Fibroblast of lung (primary cell): Measurements from ENCODE around the gene CUBN.

Source experiments
- EZH2 ChIP-seq: IDR thresholded peaks from 2 replicates; pipeline ENCODE4 v1.5.1; 2012; ENCODE audit warnings: low read length, control low read depth, mild to moderate bottlenecking; ENCODE audit errors: missing control alignments
- TF ChIP-seq, protein P1 (sequence below), 2 donors: IDR thresholded peaks in 1 of 2; conservative IDR thresholded peaks in 1 of 2; 1 replicate in 1 of 2; 2 replicates in 1 of 2; pipeline ENCODE4 v1.5.1; 2011 to 2012; ENCODE audit warnings: low read length in 2 of 2, control low read depth in 1 of 2, inconsistent platforms in 1 of 2, low read depth in 1 of 2, mild to moderate bottlenecking in 1 of 2

DNA sequence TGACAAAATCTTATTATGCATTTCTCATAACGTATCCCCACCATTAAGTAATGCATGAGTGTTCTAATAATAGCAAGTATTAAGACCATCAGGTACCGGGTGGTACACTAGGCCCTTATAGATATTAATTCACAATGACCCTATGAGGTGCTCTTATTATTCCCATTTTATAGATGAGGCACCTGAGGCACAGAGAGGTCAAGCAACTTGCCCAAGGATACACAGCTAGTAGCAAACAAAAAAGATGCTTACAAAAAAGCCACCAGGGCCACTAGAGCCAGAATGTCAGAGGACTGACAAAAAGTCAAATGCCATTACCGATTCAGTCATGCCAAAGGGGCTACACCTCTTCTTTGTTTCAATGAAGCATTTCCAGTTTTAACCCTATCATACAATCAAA, 318.3 kb downstream of the CUBN start:
- TF ChIP-seq, protein P1, sequence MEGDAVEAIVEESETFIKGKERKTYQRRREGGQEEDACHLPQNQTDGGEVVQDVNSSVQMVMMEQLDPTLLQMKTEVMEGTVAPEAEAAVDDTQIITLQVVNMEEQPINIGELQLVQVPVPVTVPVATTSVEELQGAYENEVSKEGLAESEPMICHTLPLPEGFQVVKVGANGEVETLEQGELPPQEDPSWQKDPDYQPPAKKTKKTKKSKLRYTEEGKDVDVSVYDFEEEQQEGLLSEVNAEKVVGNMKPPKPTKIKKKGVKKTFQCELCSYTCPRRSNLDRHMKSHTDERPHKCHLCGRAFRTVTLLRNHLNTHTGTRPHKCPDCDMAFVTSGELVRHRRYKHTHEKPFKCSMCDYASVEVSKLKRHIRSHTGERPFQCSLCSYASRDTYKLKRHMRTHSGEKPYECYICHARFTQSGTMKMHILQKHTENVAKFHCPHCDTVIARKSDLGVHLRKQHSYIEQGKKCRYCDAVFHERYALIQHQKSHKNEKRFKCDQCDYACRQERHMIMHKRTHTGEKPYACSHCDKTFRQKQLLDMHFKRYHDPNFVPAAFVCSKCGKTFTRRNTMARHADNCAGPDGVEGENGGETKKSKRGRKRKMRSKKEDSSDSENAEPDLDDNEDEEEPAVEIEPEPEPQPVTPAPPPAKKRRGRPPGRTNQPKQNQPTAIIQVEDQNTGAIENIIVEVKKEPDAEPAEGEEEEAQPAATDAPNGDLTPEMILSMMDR (conservative IDR thresholded peaks at IDR 0.05 in 1 of 2, IDR thresholded peaks at IDR 0.05 in 1 of 2; ENCODE audit: low read depth in 1 of 2, low read length in 2 of 2) = no peak
- no peak for TF ChIP-seq EZH2
